EL (cell line): Measurements from ENCODE around the gene RTL10.
"Not testable (repeated sequence)": the region's sequence is repeated elsewhere in the genome, so short reads cannot be mapped to it uniquely, and the experiment has no call there.

Experiments
- DNase-seq: peaks from one replicate; pipeline ENCODE4 v3.0.0-alpha.2; 2016

Gene RTL10

GRCh38 chr22:19842393-19843106 is 12.1 kb downstream of the RTL10 start:
- no peak for DNase-seq

DNA sequence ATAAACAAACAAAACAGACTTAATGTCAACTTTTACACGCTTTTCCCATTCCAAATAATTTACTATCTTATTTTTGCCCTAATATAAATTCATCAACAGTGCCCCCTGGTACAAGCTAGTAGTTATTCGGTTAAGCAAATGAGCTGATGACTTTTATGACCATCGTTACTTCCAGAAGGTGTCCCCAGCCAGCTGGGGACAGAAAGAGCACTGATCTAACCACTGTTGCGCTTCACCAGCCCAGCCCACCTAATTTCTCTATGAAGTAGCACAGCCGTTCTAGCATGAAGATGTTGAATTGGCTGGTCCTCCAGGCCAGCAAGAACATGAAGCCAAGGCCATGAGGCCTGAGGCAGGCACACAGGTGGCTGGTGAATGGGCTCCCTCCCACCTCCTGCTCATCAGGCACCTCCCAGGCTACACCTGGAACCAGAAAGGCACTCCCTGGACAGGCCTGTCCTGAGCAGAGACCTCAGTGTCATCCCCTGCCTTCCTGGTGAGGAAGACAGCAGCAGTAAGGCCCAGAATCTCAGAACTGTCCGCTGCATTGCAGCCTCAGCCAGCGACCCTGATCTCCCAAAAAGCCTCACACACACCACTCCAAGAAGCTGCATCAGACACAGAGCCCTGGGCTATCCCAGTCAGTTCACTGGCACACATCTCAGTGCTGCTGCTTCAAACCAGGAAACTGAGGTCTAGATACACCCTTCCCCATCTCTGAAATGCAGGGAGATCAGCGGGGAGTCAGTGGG is 12.9 kb downstream of the RTL10 start:
- no peak for DNase-seq

DNA sequence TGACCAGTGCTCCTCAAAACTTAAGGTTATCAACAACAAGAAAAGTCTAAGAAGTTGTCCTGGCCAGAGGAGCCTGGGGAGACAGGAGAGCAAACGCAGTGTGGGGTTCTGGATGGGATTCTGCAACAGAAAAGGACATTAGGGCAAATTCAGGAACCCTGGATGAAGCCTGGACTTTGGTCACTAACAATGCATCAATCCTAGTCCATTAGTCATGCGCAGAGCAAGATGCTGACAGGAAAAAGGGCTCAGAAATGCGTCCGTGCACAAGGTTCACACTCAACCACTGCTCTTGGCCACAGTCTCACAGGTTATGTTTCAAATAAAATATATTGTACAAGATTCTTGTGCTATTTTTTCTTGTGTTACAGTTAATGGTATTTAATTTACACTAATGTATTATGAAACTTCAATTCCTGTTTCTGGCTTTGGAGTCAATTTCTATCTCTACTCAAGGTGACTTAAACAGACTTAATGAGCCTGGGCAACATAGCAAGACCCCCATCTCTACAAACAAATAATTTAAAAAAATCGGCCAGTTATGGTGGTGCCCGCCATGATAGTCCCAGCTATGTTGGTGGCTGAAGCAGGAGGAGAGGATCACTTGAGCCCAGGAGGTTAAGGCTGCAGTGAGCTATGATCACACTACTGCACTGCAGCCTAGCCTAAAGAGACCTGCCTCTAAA is 13.6 kb downstream of the RTL10 start:
- DNase-seq = no peak

DNA sequence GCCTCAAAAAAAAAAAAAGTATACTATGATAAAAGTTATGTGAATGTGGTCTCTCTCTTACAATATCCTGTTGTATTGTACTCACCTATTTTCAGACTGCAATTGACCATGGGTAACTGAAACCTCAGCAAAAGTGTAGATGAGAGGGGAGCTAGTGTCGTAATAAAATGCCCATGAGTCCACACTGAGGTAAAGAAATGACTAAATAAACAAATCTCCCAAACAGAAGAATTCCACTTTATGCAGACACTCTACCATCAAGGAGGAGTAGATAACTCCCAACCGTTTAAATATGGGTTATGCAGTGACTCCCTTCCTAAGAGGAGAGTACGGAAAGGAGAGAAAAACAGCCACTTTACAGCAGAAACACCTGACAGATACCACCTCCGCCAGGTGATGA is 14.6 kb downstream of the RTL10 start:
- DNase-seq = no peak

DNA sequence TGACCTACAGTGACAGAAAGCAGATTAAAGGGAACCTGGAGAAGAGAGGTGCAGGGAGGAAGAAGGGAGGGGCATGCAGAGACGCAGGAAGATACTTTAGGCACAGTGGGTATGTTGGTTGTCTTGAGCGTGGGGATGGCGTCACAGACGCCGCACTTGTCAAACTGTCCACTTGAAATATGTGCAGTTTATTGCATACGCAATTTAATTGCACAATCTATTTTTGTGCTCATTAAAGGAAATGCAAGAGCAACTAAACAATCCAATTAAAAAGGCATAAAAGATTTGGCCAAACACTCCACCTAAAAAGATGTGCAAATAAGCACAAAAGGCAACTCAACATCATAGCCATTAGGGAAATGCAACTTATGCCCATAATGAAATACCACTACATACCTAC is 16.8 kb downstream of the RTL10 start:
- no peak for DNase-seq

- DNase-seq = no peak
Observed at GRCh38 chr22:19836512-19836911, 18.2 kb downstream of the RTL10 start.

GRCh38 chr22:19834599-19834998 is 20.1 kb downstream of the RTL10 start:
- no peak for DNase-seq

DNA sequence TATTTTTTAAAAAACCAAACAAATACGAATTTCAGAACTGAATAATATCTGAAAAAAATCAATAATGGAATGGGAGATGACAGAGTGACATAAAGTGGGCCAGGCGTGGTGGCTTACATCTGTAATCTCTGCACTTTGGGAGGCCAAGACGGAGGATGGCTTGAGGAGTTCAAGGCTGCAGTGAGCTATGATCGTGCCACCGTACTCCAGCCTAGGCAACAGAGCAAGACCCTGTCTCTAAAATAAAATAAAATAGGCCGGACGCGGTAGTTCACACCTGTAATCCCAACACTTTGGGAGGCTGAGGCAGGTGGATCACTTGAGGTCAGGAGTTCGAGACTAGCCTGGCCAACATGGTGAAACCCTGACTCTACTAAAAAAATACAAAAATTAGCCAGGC is 21.3 kb downstream of the RTL10 start:
- DNase-seq = not testable (repeated sequence)

GRCh38 chr22:19832476-19833108 is 22.1 kb downstream of the RTL10 start:
- DNase-seq = no peak

- not testable (repeated sequence) for DNase-seq
Observed at GRCh38 chr22:19831979-19832378, 22.7 kb downstream of the RTL10 start.

GRCh38 chr22:19831016-19831415 is 23.7 kb downstream of the RTL10 start:
- no peak for DNase-seq

DNA sequence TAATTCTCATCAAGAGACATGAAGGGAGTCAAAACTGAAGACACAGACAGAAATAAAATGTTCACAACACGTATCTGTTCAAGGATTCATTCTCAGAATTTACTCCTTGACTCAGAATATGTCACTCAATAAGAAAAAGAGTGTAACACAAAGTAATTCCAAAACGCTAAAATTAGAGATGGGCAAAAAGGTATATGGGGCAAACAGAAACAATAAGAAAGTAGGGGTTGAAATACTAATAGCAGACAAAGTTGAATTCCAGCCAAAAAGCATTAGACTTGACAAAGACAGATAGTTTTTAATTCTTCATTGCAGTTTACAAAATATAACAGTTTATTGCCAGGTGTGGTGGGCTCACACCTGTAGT is 26.7 kb downstream of the RTL10 start:
- no peak for DNase-seq

- DNase-seq = no peak
Observed at GRCh38 chr22:19827341-19828034, 27.2 kb downstream of the RTL10 start.

GRCh38 chr22:19826619-19826950 is 28.1 kb downstream of the RTL10 start:
- no peak for DNase-seq

- no peak for DNase-seq
Observed at GRCh38 chr22:19825904-19826618, 28.6 kb downstream of the RTL10 start.

DNA sequence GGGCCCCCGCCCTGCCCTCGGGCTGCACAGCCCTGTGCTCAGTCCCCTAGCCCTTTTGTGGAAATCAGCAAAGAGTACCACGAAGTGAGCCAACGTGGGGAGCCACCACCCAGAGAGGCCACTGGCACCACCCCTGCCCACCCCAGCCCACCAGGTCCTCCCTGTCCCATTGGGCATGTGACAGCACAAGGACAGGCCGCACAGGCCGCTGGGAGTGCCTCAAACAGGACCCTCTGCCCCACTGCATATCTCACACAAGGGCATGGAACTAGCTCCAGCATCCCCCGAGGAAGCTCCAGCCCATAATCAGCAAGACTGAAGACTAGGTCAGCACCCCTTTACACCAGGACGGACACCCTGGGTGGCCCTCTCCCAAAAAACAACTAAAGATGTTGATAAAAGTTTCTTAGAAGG is 29.7 kb downstream of the RTL10 start:
- no peak for DNase-seq

DNA sequence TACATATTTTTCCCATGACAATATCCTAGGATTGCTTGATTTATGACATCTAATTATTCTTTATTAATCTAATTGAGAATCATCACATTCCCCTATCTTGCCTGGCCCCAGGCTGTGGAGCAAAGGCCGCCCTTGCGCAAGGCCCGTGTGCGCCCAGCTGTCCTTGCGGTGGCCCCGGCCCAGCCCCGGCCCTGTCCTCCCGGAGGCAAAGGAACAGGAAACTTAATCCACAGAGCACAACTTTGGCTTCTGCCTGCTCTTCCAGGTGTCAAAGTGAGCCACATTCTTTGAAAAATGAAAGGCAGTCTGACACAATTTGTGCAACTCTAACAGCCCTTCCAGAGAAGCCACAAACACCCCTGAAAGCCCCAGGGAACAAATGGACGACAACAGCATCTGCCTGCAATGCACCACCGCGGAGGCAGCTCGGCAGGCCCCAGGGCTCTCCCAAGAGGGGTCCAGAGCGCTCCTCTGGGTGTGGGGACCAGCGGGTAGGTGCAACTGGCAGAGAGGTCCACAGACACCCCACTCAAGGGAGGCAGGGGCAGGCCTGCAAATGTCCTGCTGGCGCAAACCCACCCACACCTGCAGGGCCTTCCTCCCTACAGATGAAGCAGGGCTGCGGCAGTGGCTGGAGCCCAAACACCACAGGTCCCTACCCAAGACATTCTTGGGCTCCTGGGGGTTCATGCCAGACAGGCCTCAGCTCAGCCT is 30.3 kb downstream of the RTL10 start:
- DNase-seq = no peak

- no peak for DNase-seq
Observed at GRCh38 chr22:19823902-19824211, 30.8 kb downstream of the RTL10 start.

GRCh38 chr22:19823191-19823901 is 31.3 kb downstream of the RTL10 start:
- DNase-seq = no peak

DNA sequence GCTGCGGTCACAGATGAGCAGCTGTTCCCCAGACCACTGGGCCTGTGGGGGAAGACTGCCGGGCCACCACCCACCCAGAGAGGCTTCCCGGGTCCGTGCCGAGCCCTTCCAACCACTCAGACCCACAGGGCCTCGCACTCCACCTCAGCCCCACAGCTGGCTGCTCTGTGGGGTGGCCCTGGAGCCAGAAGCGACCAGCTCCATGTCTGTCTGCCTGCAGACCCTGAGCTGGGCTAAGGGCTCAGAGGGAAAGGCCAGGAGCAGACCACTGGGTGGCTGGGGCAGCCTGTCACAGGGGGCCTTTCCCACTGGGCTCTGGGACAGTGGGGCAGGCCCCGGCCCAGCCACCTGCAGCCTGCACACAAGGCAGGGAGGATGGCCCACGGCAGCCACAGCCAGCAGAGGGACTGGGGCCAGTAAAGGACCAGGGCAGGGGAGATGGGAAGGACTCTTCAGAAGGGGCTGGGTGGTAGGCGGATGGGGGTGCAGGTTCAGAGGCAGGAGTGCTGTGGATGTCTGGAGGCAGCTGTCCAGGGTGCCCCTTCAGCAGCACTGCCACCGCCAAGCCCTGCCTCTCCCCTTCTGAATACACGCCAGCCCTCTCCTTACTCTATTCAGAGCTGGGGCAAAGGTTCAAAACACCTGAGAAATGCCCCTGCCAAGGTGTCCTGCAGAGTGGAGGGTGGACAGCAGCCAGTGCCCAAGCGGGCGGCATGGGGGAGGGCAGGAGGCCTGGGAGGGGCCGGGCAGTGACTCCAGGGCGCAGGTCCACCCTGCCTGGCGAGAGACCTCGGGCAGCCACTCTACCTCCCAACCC is 32.2 kb downstream of the RTL10 start:
- DNase-seq = no peak
